Keratinocyte (primary cell): ENCODE data around the gene MLIP. TPM values are rescaled to one million over a fixed set of nuclear protein-coding genes. Genes with fewer than 3 reads are reported as not detected.

Experiments
- DNase-seq: peaks from one replicate; pipeline ENCODE4 v3.0.0-alpha.2; 2011; ENCODE audit warnings: low read depth, missing footprints, low spot score
- FAIRE-seq: peaks from 2 replicates; lab custom pipeline; 2011; peaks lifted over from hg19 to GRCh38; lab: Jason Lieb, UNC
- H2AFZ ChIP-seq: 2 replicates; pipeline ENCODE4 v1.6.0; 2012; ENCODE audit warnings: low read length, control low read depth, inconsistent platforms; ENCODE audit not compliant: control insufficient read depth
- H3K27ac ChIP-seq: 2 replicates; pipeline ENCODE4 v1.5.1; 2011; ENCODE audit warnings: low read length; ENCODE audit not compliant: control insufficient read depth, insufficient read depth
- H3K27me3 ChIP-seq: 3 replicates; pipeline ENCODE4 v1.6.0; 2011; ENCODE audit warnings: low read length; ENCODE audit not compliant: control insufficient read depth, insufficient read depth; ENCODE audit errors: extremely low read depth
- H3K36me3 ChIP-seq, 2 experiments: 2 replicates in 1 of 2; 3 replicates in 1 of 2; pipeline ENCODE4 v1.5.1; 2011; ENCODE audit warnings: low read length in 2 of 2, mild to moderate bottlenecking in 1 of 2; ENCODE audit not compliant: control insufficient read depth in 2 of 2, insufficient read depth in 2 of 2; ENCODE audit errors: extremely low read depth in 1 of 2
- H3K4me1 ChIP-seq: 3 replicates; pipeline ENCODE4 v1.5.1; 2011; ENCODE audit warnings: low read length; ENCODE audit not compliant: control insufficient read depth, insufficient read depth; ENCODE audit errors: extremely low read depth
- H3K4me2 ChIP-seq: 3 replicates; pipeline ENCODE4 v1.6.0; 2011; ENCODE audit warnings: low read depth, low read length; ENCODE audit not compliant: control insufficient read depth, insufficient read depth; ENCODE audit errors: extremely low read depth
- H3K4me3 ChIP-seq, 3 experiments: fragments of 200-600 bp in 1 of 3; sonication (generic) in 1 of 3; 2 replicates in 2 of 3; 3 replicates in 1 of 3; pipeline ENCODE4 v1.5.1; 2011 to 2016; ENCODE audit warnings: low read length in 3 of 3, mild to moderate bottlenecking in 3 of 3, control low read depth in 2 of 3, inconsistent platforms in 1 of 3, low read depth in 1 of 3, mixed read lengths in 1 of 3, mixed run types in 1 of 3, moderate library complexity in 1 of 3; ENCODE audit not compliant: control insufficient read depth in 2 of 3, insufficient read depth in 2 of 3; ENCODE audit errors: extremely low read depth in 1 of 3
- H3K79me2 ChIP-seq: 2 replicates; pipeline ENCODE4 v1.6.0; 2012; ENCODE audit warnings: low read length; ENCODE audit not compliant: control insufficient read depth, insufficient read depth
- H3K9ac ChIP-seq: 3 replicates; pipeline ENCODE4 v1.6.0; 2011; ENCODE audit warnings: low read length; ENCODE audit not compliant: control insufficient read depth, insufficient read depth; ENCODE audit errors: extremely low read depth
- H3K9me1 ChIP-seq: 3 replicates; pipeline ENCODE4 v1.6.0; 2011; ENCODE audit warnings: low read length; ENCODE audit not compliant: control insufficient read depth, insufficient read depth; ENCODE audit errors: extremely low read depth
- H3K9me3 ChIP-seq: 2 replicates; pipeline ENCODE4 v1.5.1; 2012; ENCODE audit warnings: low read depth, low read length; ENCODE audit not compliant: control insufficient read depth
- H4K20me1 ChIP-seq: 3 replicates; pipeline ENCODE4 v1.6.0; 2011; ENCODE audit warnings: low read length; ENCODE audit not compliant: control insufficient read depth, insufficient read depth; ENCODE audit errors: extremely low read depth
- CTCF ChIP-seq, 3 experiments: IDR thresholded peaks in 1 of 3; conservative IDR thresholded peaks in 1 of 3; optimal IDR thresholded peaks in 1 of 3; 2 replicates in 2 of 3; 3 replicates in 1 of 3; pipeline versions ENCODE3 to v1.5.1; 2011; ENCODE audit warnings: low read length in 3 of 3, mild to moderate bottlenecking in 3 of 3, moderate library complexity in 2 of 3, control low read depth in 1 of 3, inconsistent platforms in 1 of 3; ENCODE audit not compliant: insufficient read depth in 2 of 3; ENCODE audit errors: extremely low read depth in 1 of 3
- EZH2 ChIP-seq: IDR thresholded peaks from one replicate; pipeline ENCODE4 v1.6.1; 2012; ENCODE audit warnings: inconsistent platforms, mild to moderate bottlenecking, low read length, moderate library complexity
- dilution Hi-C: fragments of 300-500 bp; cut with MboI; formaldehyde crosslinking; loops from one replicate; pipeline ENCODE4 v1.7.0; 2020; ENCODE audit warnings: low sequenced_read_pairs; ENCODE audit not compliant: extremely low pct_ligation_motif_present
- polyA plus RNA-seq, 5 experiments: library from polyadenylated mRNA; depleted of rRNA in 3 of 5; stranded (reverse) in 3 of 5; stranded (forward) in 1 of 5; unstranded in 1 of 5; fragments of >200 nt; gene quantifications; 1 replicate in 1 of 5; 2 replicates in 3 of 5; 3 replicates in 1 of 5; pipeline versions ENCODE4 v1.2.1 to v1.2.3, GENCODE V29; 2011 to 2012; ENCODE audit warnings: missing spikeins in 2 of 5, low read depth in 1 of 5, low replicate concordance in 1 of 5

The MLIP gene
- polyA plus RNA-seq, 1 donor (not counting 4 experiments of a cell fraction or from before 2014, with no cell fraction given): 0.87 TPM

DNA sequence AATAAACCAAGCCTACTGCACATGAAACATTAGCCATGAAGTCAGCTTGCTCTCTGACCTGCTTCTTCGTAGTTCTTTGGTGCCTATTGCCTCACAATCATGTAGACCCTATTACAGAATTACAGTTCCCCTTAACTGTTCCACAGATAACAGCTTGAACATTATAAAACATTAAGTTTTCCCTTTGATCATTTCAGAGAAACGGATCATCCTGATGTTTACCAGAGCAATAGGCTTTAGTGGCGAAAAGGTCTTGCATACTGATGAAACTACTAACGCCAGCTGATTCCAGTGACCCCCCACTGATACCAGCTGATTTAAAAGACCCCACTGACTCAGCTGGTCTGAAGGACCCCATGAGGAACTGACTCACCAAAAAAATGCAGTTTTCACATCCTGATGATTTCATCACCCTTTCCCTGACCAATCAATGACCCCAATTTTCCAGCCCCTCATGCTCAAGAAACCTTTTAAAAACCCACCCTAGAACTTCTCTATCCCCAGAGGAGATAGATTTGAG, 39.4 kb upstream of the MLIP start:
- Histone ChIP-seq H3K9ac (no peak overlapping the region), H3K4me3 (no peak overlapping the region), H3K27me3 (no peaks in the 10 kb centered on the region), H3K4me2 (no peak overlapping the region), H3K79me2 (no peaks in the 10 kb centered on the region), H3K36me3 (no peaks in the 10 kb centered on the region), H3K4me1 (no peaks in the 10 kb centered on the region), H4K20me1 (no peaks in the 10 kb centered on the region), H2AFZ (no peak overlapping the region), H3K27ac (no peak overlapping the region), H3K9me3 (no peaks in the 10 kb centered on the region), H3K9me1 (no peaks in the 10 kb centered on the region)
- no peak for DNase-seq
- dilution Hi-C loops: no loop called here
- no peak for TF ChIP-seq EZH2
- TF ChIP-seq CTCF (optimal IDR thresholded peaks at IDR 0.05 in 1 of 3, IDR thresholded peaks at IDR 0.05 in 1 of 3, conservative IDR thresholded peaks at IDR 0.05 in 1 of 3; ENCODE audit: extremely low read depth in 1 of 3, insufficient read depth in 2 of 3, low read length in 3 of 3): no peak
- FAIRE-seq: no peak

- no peak for FAIRE-seq
- Histone ChIP-seq H3K27me3 (no peaks in the 10 kb centered on the region), H3K27ac (no peak overlapping the region), H3K36me3 (no peaks in the 10 kb centered on the region), H3K9ac (no peak overlapping the region), H3K9me3 (no peaks in the 10 kb centered on the region), H3K4me3 (no peak overlapping the region), H3K4me1 (no peaks in the 10 kb centered on the region), H3K4me2 (no peak overlapping the region), H4K20me1 (no peaks in the 10 kb centered on the region), H3K79me2 (no peaks in the 10 kb centered on the region), H3K9me1 (no peaks in the 10 kb centered on the region), H2AFZ (no peak overlapping the region)
- dilution Hi-C loops: no loop called here
- no peak for TF ChIP-seq CTCF (optimal IDR thresholded peaks at IDR 0.05 in 1 of 3, IDR thresholded peaks at IDR 0.05 in 1 of 3, conservative IDR thresholded peaks at IDR 0.05 in 1 of 3; ENCODE audit: extremely low read depth in 1 of 3, insufficient read depth in 2 of 3, low read length in 3 of 3)
- DNase-seq: no peak
Observed at GRCh38 chr6:54072635-54073313, 38.5 kb upstream of the MLIP start.
